DMS114 treated with DMSO at 0.1 percent for 48 hours (cell line): ENCODE results near the gene SLCO3A1.
A peak's percentile ranks its signal among the peaks of the same experiment; 100 is the strongest.

Source experiments
- DNase-seq: peaks from one replicate; lab custom pipeline; 2025; ENCODE audit not compliant: unreplicated experiment; lab: John Stamatoyannopoulos, UW

Gene SLCO3A1

GRCh38 chr15:92092289-92093105 is 239.0 kb downstream of the SLCO3A1 start:
- no peak for DNase-seq

GRCh38 chr15:92095693-92096092 is 242.2 kb downstream of the SLCO3A1 start:
- DNase-seq = no peak

GRCh38 chr15:92097474-92098178 is 244.1 kb downstream of the SLCO3A1 start:
- DNase-seq = peak; percentile 75

DNA sequence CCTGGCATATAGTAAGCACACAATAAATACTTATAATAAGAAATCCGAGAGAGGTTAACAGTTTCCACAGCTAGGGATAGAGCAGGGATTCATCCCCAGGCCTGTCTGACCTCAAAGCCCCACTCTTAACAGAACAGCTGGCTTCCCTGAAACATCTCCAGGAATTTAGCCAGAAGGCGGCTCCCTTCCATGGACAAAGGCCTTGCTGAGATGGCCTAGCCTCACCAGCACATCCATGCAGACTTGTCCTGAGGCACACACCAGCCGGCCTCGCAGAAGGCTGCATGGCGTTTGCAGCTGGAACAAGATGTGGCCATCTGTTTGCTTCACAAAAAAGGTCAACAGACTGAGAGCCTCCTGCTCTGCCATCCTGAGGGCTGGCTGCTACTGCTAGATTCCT is 245.4 kb downstream of the SLCO3A1 start:
- DNase-seq = no peak

DNA sequence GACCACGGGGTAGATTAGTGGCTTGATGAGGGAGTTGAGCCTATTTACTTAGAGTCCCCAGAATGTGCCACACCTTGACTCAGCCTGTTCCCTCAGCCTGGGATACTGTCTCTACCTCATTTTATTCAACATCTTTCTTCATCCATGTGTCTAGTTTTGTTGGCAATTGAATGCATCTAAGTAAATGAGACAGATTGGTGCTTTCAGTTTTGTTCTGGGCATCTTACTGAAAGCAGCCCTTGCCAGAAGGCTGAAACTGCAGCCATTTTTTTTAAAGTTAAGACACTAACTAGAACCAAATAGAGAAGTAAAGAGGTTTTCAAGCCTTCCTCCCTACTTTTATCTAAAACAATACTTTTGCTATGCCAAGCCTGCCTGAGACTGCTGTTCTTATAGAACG is 246.8 kb downstream of the SLCO3A1 start:
- DNase-seq = no peak

DNA sequence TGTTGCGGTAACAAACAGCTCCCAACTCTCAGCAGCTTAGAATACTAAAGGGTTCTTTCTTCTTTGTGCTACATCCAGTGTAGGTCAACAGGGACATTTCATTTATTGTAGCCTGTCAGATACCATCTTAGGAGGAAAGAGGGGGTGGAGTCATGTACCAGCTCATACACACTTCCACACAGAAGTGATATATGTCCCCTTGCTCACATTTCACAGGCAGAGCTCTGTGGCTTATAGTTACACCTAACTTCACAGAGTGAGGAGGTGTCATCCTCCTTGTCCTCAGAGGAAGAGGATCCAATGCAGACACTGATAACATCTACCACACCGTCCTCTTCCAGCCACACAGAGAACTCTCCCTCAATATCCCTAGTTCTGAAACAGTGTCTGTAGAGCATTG is 247.2 kb downstream of the SLCO3A1 start:
- DNase-seq = no peak

GRCh38 chr15:92101708-92102394 is 248.3 kb downstream of the SLCO3A1 start:
- no peak for DNase-seq

- no peak for DNase-seq
Observed at GRCh38 chr15:92102395-92102755, 248.9 kb downstream of the SLCO3A1 start.

GRCh38 chr15:92104072-92104471 is 250.6 kb downstream of the SLCO3A1 start:
- DNase-seq = no peak

- DNase-seq = no peak
Observed at GRCh38 chr15:92105611-92106010, 252.1 kb downstream of the SLCO3A1 start.

DNA sequence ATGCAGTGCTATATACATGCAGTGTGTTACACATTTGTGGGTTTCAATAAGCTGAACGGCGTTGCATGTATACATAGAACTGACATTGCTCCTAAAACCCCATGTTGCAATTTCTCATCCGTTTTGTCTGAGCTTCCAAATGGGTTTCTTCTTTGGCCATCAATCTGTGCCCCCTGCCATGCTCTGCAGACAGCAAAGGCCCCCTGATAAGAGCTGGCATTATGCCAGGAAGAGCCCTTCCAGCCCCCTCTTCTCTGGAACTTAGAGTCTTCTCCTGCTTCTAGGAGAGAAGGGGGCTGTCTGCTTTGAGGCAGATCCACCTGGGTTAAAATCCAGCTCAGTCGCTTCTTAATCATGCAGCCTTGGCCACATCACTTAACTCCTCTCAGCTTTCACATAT is 254.0 kb downstream of the SLCO3A1 start:
- no peak for DNase-seq

- no peak for DNase-seq
Observed at GRCh38 chr15:92109191-92109873, 255.8 kb downstream of the SLCO3A1 start.

- no peak for DNase-seq
Observed at GRCh38 chr15:92111291-92111690, 257.8 kb downstream of the SLCO3A1 start.

GRCh38 chr15:92111751-92112150 is 258.2 kb downstream of the SLCO3A1 start:
- DNase-seq = no peak

DNA sequence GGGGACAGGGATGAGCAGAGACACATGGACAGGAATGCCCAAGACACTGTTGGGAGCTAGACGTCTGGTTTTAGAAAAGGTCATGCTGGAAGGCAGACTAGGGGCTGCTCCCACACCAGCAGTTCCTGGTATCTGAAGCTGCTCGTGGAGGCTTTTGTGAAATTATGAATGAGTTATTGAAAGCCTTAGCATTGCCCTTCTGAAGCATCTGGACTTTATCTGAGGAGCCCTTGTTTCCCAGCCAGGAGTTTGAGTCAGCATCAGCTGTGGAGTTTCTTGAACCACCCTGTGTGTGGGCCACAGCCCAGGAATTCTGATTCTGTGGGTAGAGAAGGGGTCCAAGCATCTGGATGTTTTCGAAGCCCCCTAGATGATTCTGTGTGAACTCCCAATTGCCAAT is 258.7 kb downstream of the SLCO3A1 start:
- no peak for DNase-seq

DNA sequence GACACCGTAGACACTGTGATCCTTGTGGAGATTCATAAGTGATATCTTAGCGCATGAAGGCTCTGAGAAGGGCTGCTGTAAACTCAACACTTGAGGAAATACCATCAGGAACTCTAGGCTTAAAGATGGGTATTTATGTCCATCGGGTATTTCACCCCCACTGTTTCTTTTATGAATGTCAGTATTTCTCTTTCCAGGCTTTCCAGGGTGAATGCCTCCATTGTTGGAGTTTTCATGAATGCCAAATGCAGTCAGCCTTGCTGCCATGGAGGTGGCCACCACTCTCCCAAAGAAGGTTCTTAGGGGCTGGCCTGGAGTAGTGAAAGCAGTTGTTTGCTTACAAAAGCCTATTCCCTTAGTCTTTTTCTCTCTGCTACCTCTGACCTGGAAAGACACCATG is 259.2 kb downstream of the SLCO3A1 start:
- no peak for DNase-seq

DNA sequence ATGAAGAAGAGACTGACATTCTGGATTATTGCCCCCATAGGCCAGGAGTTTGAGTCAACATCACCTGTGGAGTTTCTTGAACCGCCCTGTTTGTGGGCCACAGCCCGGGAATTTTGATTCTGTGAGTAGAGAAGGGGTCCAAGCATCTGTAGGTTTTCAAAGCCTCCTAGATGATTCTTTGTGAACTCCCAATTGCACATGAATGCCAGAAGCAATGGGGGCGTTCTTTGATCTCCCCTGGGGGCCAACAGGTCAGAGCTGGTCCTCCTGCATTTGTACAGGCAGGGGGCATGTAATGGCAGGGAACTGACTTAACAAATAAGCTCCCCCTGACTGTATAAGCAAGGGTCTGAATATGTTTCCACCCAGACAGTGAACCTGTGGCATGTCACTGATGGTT is 260.3 kb downstream of the SLCO3A1 start:
- DNase-seq = no peak

- no peak for DNase-seq
Observed at GRCh38 chr15:92115834-92116233, 262.3 kb downstream of the SLCO3A1 start.

- no peak for DNase-seq
Observed at GRCh38 chr15:92116330-92116729, 262.8 kb downstream of the SLCO3A1 start.

GRCh38 chr15:92117261-92117731 is 263.8 kb downstream of the SLCO3A1 start:
- no peak for DNase-seq
